HFFc6 (cell line): ENCODE data around the gene PLA2G10. TPM values are rescaled to one million over a fixed set of nuclear protein-coding genes. Genes with fewer than 3 reads are reported as not detected.
"Not testable (repeated sequence)": the region's sequence is repeated elsewhere in the genome, so short reads cannot be mapped to it uniquely, and the experiment has no call there.

Source experiments
- DNase-seq: peaks from one replicate; pipeline ENCODE4 v3.0.0-alpha.2; 2018
- H3K27ac Mint-ChIP-seq: 2 replicates; pipeline ENCODE4 v1.8.0; 2020; ENCODE audit warnings: mild to moderate bottlenecking, mixed read lengths
- H3K27me3 Mint-ChIP-seq: 2 replicates; pipeline ENCODE4 v1.8.0; 2021; ENCODE audit warnings: mild to moderate bottlenecking, moderate library complexity, mixed read lengths; ENCODE audit not compliant: insufficient read depth
- H3K36me3 Mint-ChIP-seq: 2 replicates; pipeline ENCODE4 v1.8.0; 2021; ENCODE audit warnings: low read depth, mixed read lengths
- H3K4me1 Mint-ChIP-seq: 2 replicates; pipeline ENCODE4 v1.8.0; 2020; ENCODE audit warnings: low read depth, mixed read lengths
- H3K4me3 Mint-ChIP-seq: 2 replicates; pipeline ENCODE4 v1.8.0; 2020; ENCODE audit warnings: mild to moderate bottlenecking, moderate library complexity, mixed read lengths
- H3K9me3 Mint-ChIP-seq: 2 replicates; pipeline ENCODE4 v1.8.0; 2020; ENCODE audit warnings: mild to moderate bottlenecking, mixed read lengths
- long read RNA-seq: library from polyadenylated mRNA; unstranded; transcript quantifications from one replicate; pipeline ENCODE4 v2.0.0, GENCODE V29; 2019
- total RNA-seq, 6 experiments: library from RNA; stranded (reverse); fragmentation: NEBNext Ultra II Directional; extraction: Animal tissue kit (Norgen Biotek cat#: 25700); gene quantifications; 2 replicates in 1 of 6; 3 replicates in 5 of 6; pipeline ENCODE4 v1.2.3, GENCODE V29; 2021

Gene PLA2G10, protein sequence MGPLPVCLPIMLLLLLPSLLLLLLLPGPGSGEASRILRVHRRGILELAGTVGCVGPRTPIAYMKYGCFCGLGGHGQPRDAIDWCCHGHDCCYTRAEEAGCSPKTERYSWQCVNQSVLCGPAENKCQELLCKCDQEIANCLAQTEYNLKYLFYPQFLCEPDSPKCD
- not detected for total RNA-seq
- long read RNA-seq, result 0 reads

GRCh38 chr16:14694129-14694528 lies at the start of gene PLA2G10:
Gene PLA2G10 (minus strand): TSS chr16:14694308. CDS start chr16:14694229, 79 bp downstream.
- DNase-seq, H3K27me3 Mint-ChIP-seq, H3K36me3 Mint-ChIP-seq, H3K4me3 Mint-ChIP-seq, H3K4me1 Mint-ChIP-seq, H3K9me3 Mint-ChIP-seq, H3K27ac Mint-ChIP-seq: not testable (repeated sequence)

- DNase-seq, H3K27me3 Mint-ChIP-seq, H3K9me3 Mint-ChIP-seq, H3K4me1 Mint-ChIP-seq, H3K4me3 Mint-ChIP-seq, H3K27ac Mint-ChIP-seq, H3K36me3 Mint-ChIP-seq: not testable (repeated sequence)
These were observed 48.4 kb upstream of the PLA2G10 start, which contains the start of gene NPIPA2 for GRCh38 chr16:14742273-14743128. Gene NPIPA2 (plus strand): TSS chr16:14742533. CDS start chr16:14748066, 5,533 bp downstream.

- not testable (repeated sequence) for DNase-seq, H3K36me3 Mint-ChIP-seq, H3K9me3 Mint-ChIP-seq, H3K4me3 Mint-ChIP-seq, H3K27me3 Mint-ChIP-seq, H3K4me1 Mint-ChIP-seq, H3K27ac Mint-ChIP-seq
These were observed 47.7 kb upstream of the PLA2G10 start for GRCh38 chr16:14741794-14742193.

- not testable (repeated sequence) for H3K4me3 Mint-ChIP-seq, H3K4me1 Mint-ChIP-seq, DNase-seq, H3K36me3 Mint-ChIP-seq, H3K9me3 Mint-ChIP-seq, H3K27me3 Mint-ChIP-seq, H3K27ac Mint-ChIP-seq
These were observed 46.8 kb upstream of the PLA2G10 start for GRCh38 chr16:14740832-14741385.

DNA sequence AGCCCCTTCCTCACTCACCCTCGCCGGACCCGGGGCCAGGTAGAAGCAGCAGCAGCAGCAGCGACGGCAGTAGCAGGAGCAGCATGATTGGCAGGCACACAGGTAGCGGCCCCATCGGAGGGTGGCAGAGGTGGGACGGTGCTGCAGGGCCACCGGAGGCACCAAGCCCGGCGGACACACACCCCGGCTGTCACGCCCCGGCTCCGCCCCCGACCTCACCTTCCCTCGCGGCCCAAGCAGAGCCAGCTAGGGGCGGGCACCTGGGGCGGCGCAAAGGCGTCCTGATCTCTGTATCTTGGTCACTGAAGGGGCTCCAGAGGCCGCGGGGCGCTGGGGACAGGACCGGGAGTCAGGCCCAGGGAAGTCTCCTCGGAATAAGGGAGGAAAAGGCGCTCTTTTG lies 39.1 kb upstream of the PLA2G10 start:
- not testable (repeated sequence) for H3K36me3 Mint-ChIP-seq, H3K27ac Mint-ChIP-seq, H3K4me3 Mint-ChIP-seq, H3K4me1 Mint-ChIP-seq, H3K9me3 Mint-ChIP-seq, H3K27me3 Mint-ChIP-seq, DNase-seq

DNA sequence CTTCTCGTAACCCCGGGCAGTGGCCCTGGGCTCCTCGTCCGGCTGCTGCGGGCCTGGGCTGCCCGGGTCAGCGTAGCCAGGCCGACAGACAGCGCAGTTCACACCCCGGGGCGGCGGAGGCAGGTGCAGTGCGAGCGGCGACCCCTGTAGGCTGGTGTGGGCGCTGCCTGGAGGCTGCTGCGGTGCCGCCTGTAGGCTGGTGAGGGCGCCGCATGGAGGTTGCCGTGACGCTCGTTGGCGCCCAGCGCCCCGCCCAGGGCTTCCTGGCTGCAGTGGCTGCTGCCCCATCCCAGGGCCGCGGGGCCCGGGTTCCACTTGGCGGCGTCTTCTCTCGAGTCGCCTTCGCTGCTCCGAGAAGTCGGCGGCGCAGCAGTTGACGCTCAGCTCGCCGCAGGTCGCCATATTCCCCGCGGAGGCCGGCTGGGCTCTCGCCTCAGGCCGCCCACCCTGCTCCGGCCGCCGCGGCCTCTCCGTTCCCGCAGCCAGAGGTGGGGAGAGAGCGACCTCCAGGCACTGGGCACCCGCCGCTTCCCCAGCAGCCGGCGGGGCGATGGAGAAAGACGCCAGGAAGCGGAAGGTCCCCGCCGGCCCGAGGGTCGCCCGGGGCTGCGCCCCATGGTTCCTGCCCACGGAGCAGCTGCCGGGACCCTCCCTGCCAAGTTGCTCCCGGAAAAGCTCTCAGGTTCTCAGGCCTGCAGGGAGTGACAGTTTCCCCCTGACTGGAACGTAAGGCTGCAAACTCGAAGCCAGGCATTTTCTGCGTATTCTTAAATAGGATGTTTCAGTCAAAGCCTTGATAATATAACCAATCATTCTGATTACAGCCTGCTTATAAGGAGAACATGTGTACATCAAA lies 9.3 kb upstream of the PLA2G10 start, which contains the start of gene NPIPA3:
Gene NPIPA3 (plus strand): TSS at position 256 of the 856 bp plus-strand sequence. CDS start 5,533 bp downstream, outside the sequence.
- H3K36me3 Mint-ChIP-seq, H3K27me3 Mint-ChIP-seq, H3K27ac Mint-ChIP-seq, H3K4me1 Mint-ChIP-seq, DNase-seq, H3K4me3 Mint-ChIP-seq, H3K9me3 Mint-ChIP-seq: not testable (repeated sequence)

GRCh38 chr16:14702672-14703071 lies 8.6 kb upstream of the PLA2G10 start:
- H3K27ac Mint-ChIP-seq, H3K9me3 Mint-ChIP-seq, DNase-seq, H3K36me3 Mint-ChIP-seq, H3K4me1 Mint-ChIP-seq, H3K27me3 Mint-ChIP-seq, H3K4me3 Mint-ChIP-seq: not testable (repeated sequence)

DNA sequence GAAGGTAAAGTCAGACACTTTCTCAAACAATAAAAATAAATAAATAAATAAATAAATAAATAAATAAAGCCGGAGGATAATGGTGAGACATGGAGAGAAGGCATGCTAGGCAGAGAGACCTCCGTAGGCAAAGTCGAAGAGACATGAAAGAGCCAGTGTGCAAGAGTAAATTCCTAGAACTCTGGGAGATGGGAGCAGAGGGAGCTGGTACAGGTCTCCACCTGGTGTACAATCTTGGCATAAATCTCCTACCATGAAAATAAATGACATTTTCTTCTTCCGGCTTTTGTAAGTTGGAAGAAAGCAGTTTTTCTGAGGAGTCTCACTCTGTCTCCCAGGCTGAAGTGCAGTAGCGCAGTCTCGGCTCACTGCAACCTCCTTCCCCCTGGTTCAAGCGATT lies 7.8 kb upstream of the PLA2G10 start:
- not testable (repeated sequence) for H3K27me3 Mint-ChIP-seq, H3K4me1 Mint-ChIP-seq

GRCh38 chr16:14685870-14686793 lies 8.0 kb downstream of the PLA2G10 start:
- H3K27me3 Mint-ChIP-seq, DNase-seq, H3K4me3 Mint-ChIP-seq, H3K36me3 Mint-ChIP-seq, H3K4me1 Mint-ChIP-seq, H3K27ac Mint-ChIP-seq, H3K9me3 Mint-ChIP-seq: not testable (repeated sequence)

More for the DNA sequence above, 7.8 kb upstream of the PLA2G10 start:
- not testable (repeated sequence) for H3K9me3 Mint-ChIP-seq, H3K4me3 Mint-ChIP-seq, H3K27ac Mint-ChIP-seq, DNase-seq, H3K36me3 Mint-ChIP-seq
